ENCODE measurements around the gene PYGM. TPM values are rescaled to one million over a fixed set of nuclear protein-coding genes. Genes with fewer than 3 reads are reported as not detected.

Gene PYGM
- total RNA-seq, 1 donor from 2014 or later = 291 TPM

DNA sequence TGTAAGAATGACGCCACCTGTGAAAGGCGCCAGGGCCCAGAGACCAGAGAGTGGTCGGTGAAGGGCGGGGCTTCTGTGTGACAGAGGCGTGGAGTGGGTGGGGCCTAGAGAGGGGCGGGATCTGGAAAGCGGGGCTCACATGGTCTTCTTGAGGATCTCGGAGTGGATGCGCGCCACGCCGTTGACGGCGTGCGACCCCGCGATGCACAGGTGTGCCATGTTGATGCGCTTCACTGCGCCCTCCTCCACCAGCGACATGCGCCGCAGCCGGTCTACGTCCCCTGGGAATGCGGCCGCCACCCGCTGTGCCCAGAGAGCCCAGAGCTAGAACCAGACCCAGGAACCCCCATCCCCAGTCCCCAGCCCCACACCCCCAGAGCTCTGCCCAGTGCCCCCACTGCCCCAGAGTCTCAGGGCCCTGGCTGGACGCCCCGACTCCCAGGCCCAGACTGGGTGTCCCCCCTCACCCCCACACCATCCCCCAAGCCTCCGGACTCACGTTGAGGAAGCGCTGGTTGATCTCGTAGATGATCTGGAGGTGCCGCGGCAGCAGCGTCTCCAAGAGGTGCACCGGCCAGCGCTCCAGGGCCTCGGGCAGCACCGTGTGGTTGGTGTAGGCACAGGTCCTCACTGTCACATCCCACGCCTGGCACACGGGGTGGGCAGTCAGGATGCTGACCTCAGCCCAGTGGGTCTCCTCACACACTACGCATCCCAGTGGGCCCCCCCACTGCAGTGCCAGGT is 6.2 kb downstream of the PYGM start:
- Histone ChIP-seq H3K9me3 (ENCODE audit: control insufficient read depth in 3 of 3, low read length in 3 of 3) (no peaks in the 10 kb centered on the region), H3K27ac (ENCODE audit: low read depth, low read length) (no peak overlapping the region), H3K36me3 (ENCODE audit: control insufficient read depth in 3 of 3, insufficient read depth in 3 of 3, low read length in 3 of 3) (peaks cover 72 to 75% (median 72%) of the 10 kb centered on the region in 3 donors), H3K4me3 (ENCODE audit: low read length in 3 of 3) (peak overlapping the region in 1 of 3 donors; percentile 45), H3K9ac (ENCODE audit: low read depth in 1 of 3, low read length in 3 of 3) (peak overlapping the region in 2 of 3 donors; percentile 12 to 50), H3K4me1 (ENCODE audit: control insufficient read depth in 3 of 3, insufficient read depth in 3 of 3, low read length in 3 of 3) (peaks cover 67 to 81% (median 80%) of the 10 kb centered on the region in 3 donors), H3K27me3 (ENCODE audit: control insufficient read depth in 3 of 3, insufficient read depth in 3 of 3, low read length in 3 of 3) (no peaks in the 10 kb centered on the region)

GRCh38 chr11:64753019-64753379 is 6.8 kb downstream of the PYGM start:
- Histone ChIP-seq H3K9ac (ENCODE audit: low read depth in 1 of 3, low read length in 3 of 3) (peak overlapping the region in 1 of 3 donors; percentile 70), H3K9me3 (ENCODE audit: control insufficient read depth in 3 of 3, low read length in 3 of 3) (no peaks in the 10 kb centered on the region), H3K4me3 (ENCODE audit: low read length in 3 of 3) (peak overlapping the region in 2 of 3 donors; percentile 30 to 35), H3K4me1 (ENCODE audit: control insufficient read depth in 3 of 3, insufficient read depth in 3 of 3, low read length in 3 of 3) (peaks cover 69 to 79% (median 79%) of the 10 kb centered on the region in 3 donors), H3K36me3 (ENCODE audit: control insufficient read depth in 3 of 3, insufficient read depth in 3 of 3, low read length in 3 of 3) (peaks cover 69 to 72% (median 70%) of the 10 kb centered on the region in 3 donors), H3K27ac (ENCODE audit: low read depth, low read length) (no peak overlapping the region), H3K27me3 (ENCODE audit: control insufficient read depth in 3 of 3, insufficient read depth in 3 of 3, low read length in 3 of 3) (no peaks in the 10 kb centered on the region)

GRCh38 chr11:64752175-64752970 is 7.4 kb downstream of the PYGM start:
- H3K9me3 ChIP-seq (ENCODE audit: control insufficient read depth in 3 of 3, low read length in 3 of 3) = no peaks in the 10 kb centered on the region
- no peak overlapping the region for H3K27ac ChIP-seq (ENCODE audit: low read depth, low read length)
- peaks cover 68 to 79% (median 79%) of the 10 kb centered on the region in 3 donors for H3K4me1 ChIP-seq (ENCODE audit: control insufficient read depth in 3 of 3, insufficient read depth in 3 of 3, low read length in 3 of 3)
- peak overlapping the region in 2 of 3 donors; percentile 3 to 35 for H3K4me3 ChIP-seq (ENCODE audit: low read length in 3 of 3)
- peaks cover 65 to 70% (median 66%) of the 10 kb centered on the region in 3 donors for H3K36me3 ChIP-seq (ENCODE audit: control insufficient read depth in 3 of 3, insufficient read depth in 3 of 3, low read length in 3 of 3)
- no peaks in the 10 kb centered on the region for H3K27me3 ChIP-seq (ENCODE audit: control insufficient read depth in 3 of 3, insufficient read depth in 3 of 3, low read length in 3 of 3)
- H3K9ac ChIP-seq (ENCODE audit: low read depth in 1 of 3, low read length in 3 of 3) = peak overlapping the region in 1 of 3 donors; percentile 70

GRCh38 chr11:64751580-64751979 is 8.2 kb downstream of the PYGM start:
- Histone ChIP-seq H3K27me3 (ENCODE audit: control insufficient read depth in 3 of 3, insufficient read depth in 3 of 3, low read length in 3 of 3) (no peaks in the 10 kb centered on the region), H3K4me1 (ENCODE audit: control insufficient read depth in 3 of 3, insufficient read depth in 3 of 3, low read length in 3 of 3) (peaks cover 70 to 79% (median 79%) of the 10 kb centered on the region in 3 donors), H3K9me3 (ENCODE audit: control insufficient read depth in 3 of 3, low read length in 3 of 3) (no peaks in the 10 kb centered on the region), H3K36me3 (ENCODE audit: control insufficient read depth in 3 of 3, insufficient read depth in 3 of 3, low read length in 3 of 3) (peaks cover 66 to 76% (median 67%) of the 10 kb centered on the region in 3 donors), H3K4me3 (ENCODE audit: low read length in 3 of 3) (no peak overlapping the region), H3K9ac (ENCODE audit: low read depth in 1 of 3, low read length in 3 of 3) (no peak overlapping the region), H3K27ac (ENCODE audit: low read depth, low read length) (no peak overlapping the region)

DNA sequence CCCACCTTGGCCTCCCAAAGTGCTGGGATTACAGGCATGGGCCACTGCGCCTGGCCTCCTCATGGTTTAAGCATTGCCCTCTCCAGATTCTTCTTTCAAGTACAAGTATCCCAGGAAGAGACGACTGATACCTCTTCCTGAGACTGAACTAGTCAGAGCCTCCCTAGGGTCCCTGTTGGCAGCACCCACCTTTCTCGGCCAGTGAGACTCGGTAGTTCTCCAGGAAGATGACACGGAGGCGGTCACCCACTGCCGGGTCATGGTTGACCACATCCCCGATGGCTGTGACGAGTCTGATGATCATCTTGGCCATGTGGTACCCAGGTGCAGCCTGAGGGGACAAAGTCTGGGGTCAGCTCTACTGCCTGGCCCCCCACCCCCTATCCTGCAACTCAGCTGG is 8.6 kb downstream of the PYGM start:
- peaks cover 70 to 79% (median 79%) of the 10 kb centered on the region in 3 donors for H3K4me1 ChIP-seq (ENCODE audit: control insufficient read depth in 3 of 3, insufficient read depth in 3 of 3, low read length in 3 of 3)
- H3K4me3 ChIP-seq (ENCODE audit: low read length in 3 of 3) = no peak overlapping the region
- H3K9me3 ChIP-seq (ENCODE audit: control insufficient read depth in 3 of 3, low read length in 3 of 3) = no peaks in the 10 kb centered on the region
- peaks cover 66 to 73% (median 67%) of the 10 kb centered on the region in 3 donors for H3K36me3 ChIP-seq (ENCODE audit: control insufficient read depth in 3 of 3, insufficient read depth in 3 of 3, low read length in 3 of 3)
- no peak overlapping the region for H3K27ac ChIP-seq (ENCODE audit: low read depth, low read length)
- H3K9ac ChIP-seq (ENCODE audit: low read depth in 1 of 3, low read length in 3 of 3) = no peak overlapping the region
- no peaks in the 10 kb centered on the region for H3K27me3 ChIP-seq (ENCODE audit: control insufficient read depth in 3 of 3, insufficient read depth in 3 of 3, low read length in 3 of 3)

DNA sequence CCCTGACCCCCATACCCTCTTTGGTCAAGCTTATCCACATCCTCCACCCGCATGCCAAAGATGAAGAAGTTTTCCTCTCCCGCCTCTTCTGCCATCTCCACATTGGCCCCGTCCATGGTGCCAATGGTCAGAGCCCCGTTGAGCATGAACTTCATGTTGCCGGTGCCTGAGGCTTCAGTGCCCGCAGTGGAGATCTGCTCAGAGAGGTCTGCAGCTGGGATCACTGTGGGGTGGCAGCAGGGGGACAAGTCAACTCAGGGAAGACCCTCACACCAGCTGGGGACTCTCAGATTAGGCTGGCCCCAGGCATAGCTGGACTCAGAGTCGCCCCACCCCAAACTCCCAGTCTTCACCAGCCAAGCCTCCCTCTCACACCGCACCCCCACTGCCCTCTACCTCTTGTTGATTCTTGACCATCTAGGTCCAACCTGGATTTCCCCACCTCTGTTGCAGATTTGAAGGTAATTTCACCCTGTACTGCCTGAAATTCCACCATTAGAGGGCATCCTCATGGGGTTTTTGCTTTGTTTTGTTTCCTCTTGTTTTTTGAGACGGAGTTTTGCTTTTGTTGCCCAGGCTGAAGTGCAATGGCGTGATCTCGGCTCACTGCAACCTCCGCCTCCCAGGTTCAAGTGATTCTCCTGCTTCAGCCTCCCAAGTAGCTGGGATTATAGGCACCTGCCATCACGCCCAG is 9.3 kb downstream of the PYGM start:
- Histone ChIP-seq H3K9ac (ENCODE audit: low read depth in 1 of 3, low read length in 3 of 3) (no peak overlapping the region), H3K4me1 (ENCODE audit: control insufficient read depth in 3 of 3, insufficient read depth in 3 of 3, low read length in 3 of 3) (peaks cover 67 to 78% (median 77%) of the 10 kb centered on the region in 3 donors), H3K27ac (ENCODE audit: low read depth, low read length) (no peak overlapping the region), H3K4me3 (ENCODE audit: low read length in 3 of 3) (no peak overlapping the region), H3K9me3 (ENCODE audit: control insufficient read depth in 3 of 3, low read length in 3 of 3) (no peaks in the 10 kb centered on the region), H3K36me3 (ENCODE audit: control insufficient read depth in 3 of 3, insufficient read depth in 3 of 3, low read length in 3 of 3) (peaks cover 60 to 67% (median 60%) of the 10 kb centered on the region in 3 donors), H3K27me3 (ENCODE audit: control insufficient read depth in 3 of 3, insufficient read depth in 3 of 3, low read length in 3 of 3) (no peaks in the 10 kb centered on the region)

DNA sequence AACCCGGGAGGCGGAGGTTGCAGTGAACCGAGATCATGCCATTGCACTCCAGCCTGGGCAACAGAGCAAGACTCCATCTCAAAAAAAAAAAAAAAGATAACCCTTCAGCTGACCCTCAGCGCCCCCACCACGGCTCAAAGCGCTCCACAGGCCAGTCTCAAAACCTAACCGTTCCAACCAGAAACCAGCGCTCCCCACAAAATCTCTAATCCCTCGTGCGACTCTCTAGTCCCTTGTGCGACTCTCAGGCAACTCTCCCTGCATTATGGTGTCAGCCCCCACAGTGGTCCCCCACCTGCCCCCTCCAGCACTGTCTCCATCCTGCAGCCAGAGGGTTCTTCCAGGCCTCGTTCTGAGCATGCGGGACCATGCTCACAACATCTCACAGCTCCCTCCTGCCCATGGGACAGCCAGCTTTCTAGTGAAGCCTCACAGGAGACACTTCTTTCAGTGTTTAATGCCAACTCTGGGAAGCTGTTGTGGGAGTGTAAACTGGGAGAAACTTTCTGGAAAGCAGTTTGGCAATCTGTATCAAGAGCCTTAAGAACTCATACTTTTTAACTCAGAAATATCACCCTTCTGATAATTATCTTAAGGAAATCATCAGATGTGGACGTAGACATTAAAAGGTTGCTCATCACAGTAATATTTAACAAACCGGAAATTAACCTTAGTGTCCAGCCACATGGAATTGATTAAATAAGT is 11.7 kb downstream of the PYGM start:
- H3K27me3 ChIP-seq (ENCODE audit: control insufficient read depth in 3 of 3, insufficient read depth in 3 of 3, low read length in 3 of 3) = no peaks in the 10 kb centered on the region
- no peak overlapping the region for H3K4me3 ChIP-seq (ENCODE audit: low read length in 3 of 3)
- peak overlapping the region; percentile 19 for H3K27ac ChIP-seq (ENCODE audit: low read depth, low read length)
- H3K4me1 ChIP-seq (ENCODE audit: control insufficient read depth in 3 of 3, insufficient read depth in 3 of 3, low read length in 3 of 3) = peaks cover 64 to 75% (median 73%) of the 10 kb centered on the region in 3 donors
- H3K36me3 ChIP-seq (ENCODE audit: control insufficient read depth in 3 of 3, insufficient read depth in 3 of 3, low read length in 3 of 3) = peaks cover 39 to 52% (median 43%) of the 10 kb centered on the region in 3 donors
- no peaks in the 10 kb centered on the region for H3K9me3 ChIP-seq (ENCODE audit: control insufficient read depth in 3 of 3, low read length in 3 of 3)
- peak overlapping the region in 1 of 3 donors; percentile 45 for H3K9ac ChIP-seq (ENCODE audit: low read depth in 1 of 3, low read length in 3 of 3)

- H3K9ac ChIP-seq (ENCODE audit: low read depth in 1 of 3, low read length in 3 of 3) = peak overlapping the region in 2 of 3 donors; percentile 57 to 69
- peaks cover 53 to 73% (median 69%) of the 10 kb centered on the region in 3 donors for H3K4me1 ChIP-seq (ENCODE audit: control insufficient read depth in 3 of 3, insufficient read depth in 3 of 3, low read length in 3 of 3)
- peaks cover 23 to 36% (median 27%) of the 10 kb centered on the region in 3 donors for H3K36me3 ChIP-seq (ENCODE audit: control insufficient read depth in 3 of 3, insufficient read depth in 3 of 3, low read length in 3 of 3)
- no peaks in the 10 kb centered on the region for H3K9me3 ChIP-seq (ENCODE audit: control insufficient read depth in 3 of 3, low read length in 3 of 3)
- peak overlapping the region; percentile 87 for H3K27ac ChIP-seq (ENCODE audit: low read depth, low read length)
- peak overlapping the region in 1 of 3 donors; percentile 14 for H3K4me3 ChIP-seq (ENCODE audit: low read length in 3 of 3)
- H3K27me3 ChIP-seq (ENCODE audit: control insufficient read depth in 3 of 3, insufficient read depth in 3 of 3, low read length in 3 of 3) = no peaks in the 10 kb centered on the region
Observed at GRCh38 chr11:64746486-64746885, 13.3 kb downstream of the PYGM start.

Measured in skeletal muscle tissue (tissue), 4 donors.